ENCODE data around the gene ADGRA1.
"Not testable (repeated sequence)": the region's sequence is repeated elsewhere in the genome, so short reads cannot be mapped to it uniquely, and the experiment has no call there.

The ADGRA1 gene

DNA sequence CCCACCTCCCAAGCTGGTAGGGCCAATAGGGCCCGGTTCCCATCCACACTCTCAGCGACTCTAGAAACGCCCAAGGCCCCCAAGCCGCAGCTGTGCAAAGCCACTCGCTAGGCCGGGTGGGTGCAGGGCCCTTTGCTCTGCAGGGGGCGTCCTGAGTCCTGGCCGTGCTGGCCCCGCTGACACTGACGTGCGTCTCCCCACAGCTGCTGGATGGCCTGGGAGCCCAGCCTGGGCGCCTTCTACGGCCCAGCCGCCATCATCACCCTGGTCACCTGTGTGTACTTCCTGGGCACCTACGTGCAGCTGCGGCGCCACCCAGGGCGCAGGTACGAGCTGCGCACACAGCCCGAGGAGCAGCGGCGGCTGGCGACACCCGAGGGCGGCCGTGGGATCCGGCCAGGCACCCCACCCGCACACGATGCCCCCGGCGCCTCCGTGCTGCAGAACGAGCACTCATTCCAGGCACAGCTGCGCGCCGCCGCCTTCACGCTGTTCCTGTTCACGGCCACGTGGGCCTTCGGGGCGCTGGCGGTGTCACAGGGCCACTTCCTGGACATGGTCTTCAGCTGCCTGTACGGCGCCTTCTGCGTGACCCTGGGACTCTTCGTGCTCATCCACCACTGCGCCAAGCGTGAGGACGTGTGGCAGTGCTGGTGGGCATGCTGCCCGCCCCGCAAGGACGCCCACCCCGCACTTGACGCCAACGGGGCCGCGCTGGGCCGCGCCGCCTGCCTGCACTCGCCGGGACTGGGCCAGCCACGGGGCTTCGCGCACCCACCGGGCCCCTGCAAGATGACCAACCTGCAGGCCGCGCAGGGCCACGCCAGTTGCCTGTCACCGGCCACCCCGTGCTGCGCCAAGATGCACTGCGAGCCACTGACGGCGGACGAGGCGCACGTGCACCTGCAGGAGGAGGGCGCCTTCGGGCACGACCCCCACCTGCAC lies 40.7 kb downstream of the ADGRA1 start:
- DNase-seq (ENCODE audit: low spot score): no peak

DNA sequence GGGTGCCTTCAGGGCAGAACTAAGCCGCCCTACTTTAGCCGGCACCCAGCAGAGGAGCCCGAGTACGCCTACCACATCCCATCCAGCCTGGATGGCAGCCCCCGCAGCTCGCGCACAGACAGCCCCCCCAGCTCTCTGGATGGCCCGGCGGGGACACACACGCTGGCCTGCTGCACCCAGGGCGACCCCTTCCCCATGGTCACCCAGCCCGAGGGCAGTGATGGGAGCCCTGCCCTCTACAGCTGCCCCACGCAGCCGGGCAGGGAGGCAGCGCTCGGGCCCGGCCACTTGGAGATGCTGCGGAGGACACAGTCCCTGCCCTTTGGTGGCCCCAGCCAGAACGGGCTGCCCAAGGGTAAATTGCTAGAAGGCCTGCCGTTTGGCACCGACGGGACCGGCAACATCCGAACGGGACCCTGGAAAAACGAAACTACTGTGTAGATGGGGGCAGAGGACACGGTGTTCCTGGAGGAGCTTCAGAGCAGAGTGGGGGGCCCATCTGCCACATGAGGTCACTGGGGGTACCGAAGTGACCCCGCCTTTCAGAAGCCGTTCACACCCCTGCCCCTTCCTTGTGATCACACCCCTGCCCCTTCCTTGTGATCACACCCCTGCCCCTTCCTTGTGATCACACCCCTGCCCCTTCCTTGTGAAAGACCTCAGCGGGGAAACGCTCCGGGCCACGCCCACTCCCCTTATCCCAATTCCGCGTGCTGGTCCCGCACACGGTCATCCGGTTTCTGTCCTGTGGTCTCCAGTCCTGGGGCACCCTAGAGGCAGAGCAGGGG lies 41.5 kb downstream of the ADGRA1 start:
- DNase-seq (ENCODE audit: low spot score): no peak

DNA sequence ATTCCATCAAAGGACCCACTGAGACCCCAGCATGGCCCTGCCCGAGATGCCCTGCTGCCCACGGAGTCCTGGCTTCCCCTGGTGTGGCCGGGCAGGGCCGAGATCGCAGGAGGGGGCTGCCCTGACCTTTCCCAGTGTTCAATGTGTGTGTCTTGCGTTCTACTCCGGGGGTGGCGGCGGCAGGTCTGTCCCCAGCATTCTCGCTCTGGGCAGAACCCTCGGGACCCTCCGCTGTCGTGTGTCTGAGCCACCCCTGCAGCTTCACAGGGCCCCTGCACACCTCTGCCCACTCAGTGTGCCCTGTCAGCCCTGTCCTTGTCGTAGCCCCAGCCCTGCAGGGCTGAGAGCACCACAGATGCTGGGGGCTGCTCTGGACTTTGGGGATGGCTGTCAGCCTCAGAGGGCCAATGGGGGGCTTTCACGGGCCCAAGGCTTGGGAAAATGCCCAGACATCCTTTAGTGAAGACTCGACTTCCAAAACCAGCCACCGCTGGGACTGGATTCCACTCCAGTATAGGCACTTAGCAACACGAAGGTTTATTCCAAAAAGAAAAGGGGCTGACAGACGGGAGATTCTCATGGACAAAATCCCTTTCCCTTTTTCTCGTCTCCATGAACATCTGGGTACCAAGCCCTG lies 42.3 kb downstream of the ADGRA1 start:
- no peak for DNase-seq (ENCODE audit: low spot score)

DNA sequence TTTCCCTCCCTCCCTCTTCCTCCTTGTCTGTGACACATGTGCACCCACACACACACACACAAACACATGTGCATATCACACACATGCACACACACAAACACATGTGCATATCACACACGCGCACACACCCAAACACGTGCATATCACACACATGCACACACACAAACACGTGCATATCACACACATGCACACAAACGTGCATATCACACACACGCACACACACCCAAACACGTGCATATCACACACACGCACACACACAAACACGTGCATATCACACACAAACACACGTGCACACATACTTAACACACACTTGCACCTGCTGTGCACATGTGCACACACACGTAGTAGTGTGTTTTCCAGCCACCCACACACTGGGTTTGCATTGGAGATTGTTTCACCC lies 42.9 kb downstream of the ADGRA1 start:
- no peak for DNase-seq (ENCODE audit: low spot score)

DNA sequence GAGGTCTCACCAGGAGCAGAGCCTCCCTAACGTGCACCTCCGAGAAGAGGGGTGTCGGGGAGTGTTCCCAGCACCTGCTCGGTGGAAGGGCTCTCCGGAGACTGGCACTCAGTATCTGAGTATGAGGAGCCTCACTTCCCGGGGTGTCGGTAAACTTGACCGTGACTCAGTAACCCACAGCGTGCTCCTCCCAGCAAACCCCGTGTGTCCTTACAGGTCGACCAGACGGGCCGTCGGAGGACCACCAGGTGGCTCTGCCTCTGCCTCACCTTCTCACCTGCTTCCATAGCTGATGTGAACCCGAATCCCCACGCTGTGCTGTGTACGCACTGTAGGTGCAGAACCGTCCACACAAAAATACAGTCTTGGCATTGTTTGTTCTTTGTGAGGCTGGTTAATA lies 43.3 kb downstream of the ADGRA1 start:
- no peak for DNase-seq (ENCODE audit: low spot score)

DNA sequence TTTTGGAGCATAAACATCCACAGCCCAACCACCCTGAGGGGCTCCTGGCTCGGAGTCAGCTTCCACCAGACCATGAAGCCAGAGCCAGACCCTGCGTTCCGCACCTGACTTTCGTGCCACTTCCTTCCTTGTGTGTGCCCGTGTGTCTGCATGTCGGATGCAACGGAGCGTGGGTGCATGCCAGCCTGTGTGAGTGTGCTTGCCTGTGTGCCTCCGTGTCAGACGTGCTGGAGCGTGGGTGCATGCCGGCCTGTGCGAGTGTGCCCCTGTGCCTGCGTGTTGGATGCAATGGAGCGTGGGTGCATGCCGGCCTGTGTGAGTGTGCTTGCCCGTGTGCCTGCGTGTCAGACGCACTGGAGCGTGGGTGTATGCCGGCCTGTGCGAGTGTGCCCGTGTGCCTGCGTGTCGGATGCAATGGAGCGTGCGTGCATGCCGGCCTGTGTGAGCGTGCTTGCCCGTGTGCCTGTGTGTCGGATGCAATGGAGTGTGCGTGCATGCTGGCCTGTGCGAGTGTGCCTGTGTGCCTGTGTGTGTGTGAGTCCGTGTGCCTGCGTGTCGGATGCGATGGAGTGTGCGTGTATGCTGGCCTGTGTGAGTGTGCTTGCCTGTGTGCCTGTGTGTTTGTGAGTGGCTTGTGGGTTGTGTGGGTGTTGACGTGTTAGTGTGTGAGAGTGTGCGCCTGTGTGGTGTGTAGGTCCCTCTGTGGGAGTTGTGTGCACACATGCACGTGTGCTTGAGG lies 44.2 kb downstream of the ADGRA1 start:
- no peak for DNase-seq (ENCODE audit: low spot score)

DNA sequence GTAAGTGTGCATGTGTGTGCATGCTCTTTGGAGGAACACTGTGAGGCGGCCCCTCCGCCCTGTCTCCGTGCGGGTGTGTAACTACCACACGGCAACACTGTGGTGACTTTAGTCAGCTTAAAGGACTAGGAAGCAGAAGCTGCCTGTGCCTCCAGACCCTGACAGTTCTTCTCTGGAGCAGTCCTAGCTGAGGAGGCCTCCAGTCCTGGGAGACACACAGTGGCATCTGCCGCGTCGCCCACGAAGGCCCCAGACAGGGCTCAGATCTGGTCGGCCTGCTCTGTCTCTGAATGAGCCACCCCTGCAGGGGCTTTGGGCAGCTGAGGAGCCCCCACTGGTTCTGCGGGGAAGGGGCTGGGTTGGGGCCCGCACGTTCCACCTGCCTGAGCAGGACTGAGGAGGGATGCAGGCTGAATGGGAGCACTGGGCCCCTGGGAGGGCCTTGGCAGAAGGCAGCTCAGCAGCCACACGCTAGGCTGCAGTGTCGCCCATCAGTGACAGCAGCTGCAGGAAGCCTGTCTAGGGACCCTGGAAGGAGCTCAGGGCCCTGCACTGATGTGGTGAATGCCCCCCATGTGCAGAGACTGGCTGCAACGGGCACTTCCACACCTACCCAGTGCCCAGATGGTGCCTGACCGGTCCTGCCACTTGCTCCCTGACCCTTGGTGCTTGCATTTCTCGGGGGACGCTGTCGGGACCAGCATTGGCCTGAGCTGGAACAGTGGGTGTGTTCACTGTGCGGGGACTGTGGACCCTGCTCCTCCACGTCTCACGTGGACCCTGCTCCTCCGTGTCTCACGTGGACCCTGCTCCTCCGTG lies 45.0 kb downstream of the ADGRA1 start:
- no peak for DNase-seq (ENCODE audit: low spot score)

DNA sequence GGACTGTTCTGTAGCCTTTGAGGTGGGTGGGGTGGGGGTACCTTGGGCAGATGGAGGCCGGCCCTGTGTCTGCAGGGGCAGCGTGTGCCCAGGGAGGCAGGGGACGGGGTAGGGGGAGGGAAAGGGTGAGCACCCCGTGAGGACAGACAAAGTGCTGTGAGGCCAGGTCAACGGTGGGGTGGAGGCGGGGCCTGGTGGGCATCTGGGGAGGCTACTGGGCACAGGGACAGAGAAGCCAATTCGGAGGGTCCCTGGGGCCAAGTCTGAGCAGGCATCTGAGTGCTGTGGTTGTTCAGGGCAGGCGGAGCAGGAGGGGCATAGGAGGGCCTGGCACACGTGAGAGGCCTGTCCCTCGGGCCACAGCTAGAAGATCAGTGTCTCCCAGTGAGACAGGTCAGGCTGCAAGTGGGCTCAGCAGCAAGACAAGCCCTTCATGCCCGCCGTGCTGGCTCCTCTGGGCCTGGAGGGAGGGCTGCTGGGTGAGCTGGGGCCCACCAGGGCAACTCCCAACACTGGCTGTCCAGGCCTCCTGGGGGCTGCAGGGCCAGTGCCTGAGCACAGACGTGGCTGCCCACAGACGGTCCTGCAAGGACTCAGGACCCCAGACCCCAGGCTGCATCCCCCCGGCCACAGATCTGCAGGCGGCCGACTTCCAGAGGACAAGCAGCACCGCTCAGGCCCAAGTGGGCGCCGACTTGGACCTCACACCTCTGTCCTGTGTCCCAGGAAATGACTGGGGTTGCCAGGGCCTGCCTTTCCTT lies 45.9 kb downstream of the ADGRA1 start:
- no peak for DNase-seq (ENCODE audit: low spot score)

DNA sequence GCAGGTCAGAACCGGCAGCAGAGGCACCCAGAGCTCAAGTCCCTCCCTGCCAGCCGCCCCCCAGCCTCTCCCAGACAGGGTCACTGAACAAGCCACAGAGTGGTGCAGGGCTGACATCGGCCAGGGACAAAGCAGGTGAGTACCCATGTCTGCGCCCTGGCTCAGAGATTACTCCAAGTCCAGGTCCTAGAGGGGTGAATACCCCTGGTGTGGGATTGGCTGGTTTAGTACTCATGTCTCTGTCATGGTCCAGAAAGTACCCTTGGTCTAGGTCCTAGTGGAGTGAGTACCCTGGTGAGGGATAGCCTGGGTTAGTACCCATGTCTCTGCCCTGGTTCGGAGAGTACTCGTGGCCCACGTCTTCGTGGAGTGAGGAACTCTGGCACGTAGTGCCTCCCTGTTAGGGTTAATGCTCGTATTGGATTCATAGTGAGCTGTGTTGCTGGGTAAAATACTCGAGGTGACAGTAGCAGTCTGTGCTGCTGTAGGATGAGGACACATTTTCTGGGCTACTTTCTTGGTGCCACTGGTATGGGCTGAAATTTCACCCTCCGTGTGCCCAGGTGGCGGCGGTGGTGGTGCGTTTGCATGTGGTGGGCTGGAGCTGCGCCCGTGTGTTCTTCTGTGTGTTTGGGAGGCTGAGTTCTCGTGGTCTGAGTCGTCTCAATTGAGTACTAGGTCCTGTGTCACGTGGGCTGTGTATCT lies 46.8 kb downstream of the ADGRA1 start:
- no peak for DNase-seq (ENCODE audit: low spot score)

DNA sequence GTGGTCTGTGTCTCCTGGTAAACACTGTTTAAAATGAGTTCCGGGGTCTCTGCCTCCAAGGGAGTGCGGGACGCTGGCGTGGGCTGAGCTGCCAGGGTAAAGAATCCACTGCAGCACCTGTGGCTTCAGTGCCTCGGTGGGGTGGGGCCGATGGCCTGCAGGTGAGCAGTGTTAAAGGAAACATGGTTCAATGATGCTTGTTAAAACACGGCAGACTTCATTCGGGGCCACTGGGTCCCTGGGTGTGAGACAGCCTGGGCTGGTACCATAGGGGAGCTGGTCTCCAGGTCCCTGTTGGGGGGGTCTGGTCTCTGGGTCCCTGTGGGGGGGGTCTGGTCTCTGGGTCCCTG lies 47.4 kb downstream of the ADGRA1 start:
- no peak for DNase-seq (ENCODE audit: low spot score)

DNA sequence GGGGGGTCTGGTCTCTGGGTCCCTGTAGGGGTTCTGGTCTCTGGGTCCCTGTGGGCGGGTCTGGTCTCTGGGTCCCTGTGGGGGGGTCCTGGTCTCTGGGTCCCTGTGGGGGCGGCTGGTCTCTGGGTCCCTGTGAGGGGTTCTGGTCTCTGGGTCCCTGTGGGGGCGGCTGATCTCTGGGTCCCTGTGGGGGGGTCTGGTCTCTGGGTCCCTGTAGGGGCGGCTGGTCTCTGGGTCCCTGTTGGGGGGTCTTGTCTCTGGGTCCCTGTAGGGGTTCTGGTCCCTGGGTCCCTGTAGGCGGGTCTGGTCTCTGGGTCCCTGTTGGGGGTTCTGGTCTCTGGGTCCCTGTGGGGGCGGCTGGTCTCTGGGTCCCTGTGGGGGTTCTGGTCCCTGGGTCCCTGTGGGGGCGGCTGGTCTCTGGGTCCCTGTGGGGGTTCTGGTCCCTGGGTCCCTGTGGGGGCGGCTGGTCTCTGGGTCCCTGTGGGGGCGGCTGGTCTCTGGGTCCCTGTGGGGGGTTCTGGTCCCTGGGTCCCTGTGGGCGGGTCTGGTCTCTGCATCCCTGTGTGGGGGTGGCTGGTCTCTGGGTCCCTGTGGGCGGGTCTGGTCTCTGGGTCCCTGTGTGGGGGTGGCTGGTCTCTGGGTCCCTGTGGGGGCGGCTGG lies 49.9 kb downstream of the ADGRA1 start:
- not testable (repeated sequence) for DNase-seq (ENCODE audit: low spot score)

DNA sequence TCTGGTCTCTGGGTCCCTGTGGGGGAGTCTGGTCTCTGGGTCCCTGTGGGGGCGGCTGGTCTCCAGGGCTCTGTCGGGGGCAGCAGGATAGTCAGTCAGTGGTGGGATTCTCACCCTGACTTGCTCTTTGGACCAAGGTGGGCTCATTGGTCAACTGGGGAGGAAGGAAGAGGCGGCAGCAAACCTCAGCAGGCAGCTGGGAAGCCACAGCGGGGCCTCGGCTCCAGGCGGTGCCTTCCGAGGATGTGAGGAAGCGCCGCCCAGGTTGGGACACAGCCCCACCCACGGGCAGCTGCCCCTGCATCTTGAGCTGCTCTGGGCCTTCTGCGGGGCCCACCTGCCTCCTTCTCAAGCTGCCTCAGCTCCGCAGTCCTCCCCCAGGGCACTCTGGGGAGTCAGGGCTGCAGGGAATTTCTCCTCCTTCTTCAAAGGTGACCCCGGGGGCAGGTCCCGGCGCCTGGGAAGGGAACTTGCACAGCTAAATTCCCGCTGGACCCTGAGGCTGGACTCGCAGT lies 51.9 kb downstream of the ADGRA1 start:
- DNase-seq (ENCODE audit: low spot score): no peak

DNA sequence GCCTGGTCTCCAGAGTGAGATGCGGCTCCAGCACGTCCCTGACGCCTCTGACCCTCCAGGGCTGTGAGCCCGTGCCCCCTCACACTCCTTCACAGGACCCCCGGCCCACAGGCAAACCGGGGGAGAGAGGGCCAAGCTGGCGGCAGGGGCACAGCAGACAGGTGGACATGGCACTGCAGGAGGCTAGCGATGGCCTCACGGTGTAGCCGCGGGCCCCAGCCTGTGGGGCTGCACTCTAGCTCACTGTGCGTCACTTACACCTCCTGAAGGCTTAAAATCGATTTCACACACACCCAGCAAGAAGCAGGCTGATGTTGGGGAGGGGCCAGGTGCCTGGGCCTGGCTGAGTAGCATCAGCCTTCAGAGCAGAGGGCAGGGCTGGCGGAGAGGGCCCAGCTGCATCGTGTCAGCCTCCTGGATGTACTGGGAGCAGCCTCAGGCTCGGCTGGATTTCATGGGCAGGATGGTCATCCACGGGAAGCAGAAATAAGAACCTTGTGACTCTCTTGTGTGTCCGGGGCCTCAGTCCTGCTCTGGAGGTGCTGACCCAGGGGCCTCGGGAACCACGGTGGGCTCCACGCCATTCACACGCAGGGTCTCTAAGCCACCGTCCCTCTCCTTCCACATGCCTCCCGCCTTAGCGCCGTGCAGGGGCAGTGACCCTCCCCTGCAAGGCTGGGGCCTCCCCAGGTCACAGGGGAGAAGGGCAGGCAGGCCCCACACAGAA lies 52.9 kb downstream of the ADGRA1 start:
- DNase-seq (ENCODE audit: low spot score): no peak

DNA sequence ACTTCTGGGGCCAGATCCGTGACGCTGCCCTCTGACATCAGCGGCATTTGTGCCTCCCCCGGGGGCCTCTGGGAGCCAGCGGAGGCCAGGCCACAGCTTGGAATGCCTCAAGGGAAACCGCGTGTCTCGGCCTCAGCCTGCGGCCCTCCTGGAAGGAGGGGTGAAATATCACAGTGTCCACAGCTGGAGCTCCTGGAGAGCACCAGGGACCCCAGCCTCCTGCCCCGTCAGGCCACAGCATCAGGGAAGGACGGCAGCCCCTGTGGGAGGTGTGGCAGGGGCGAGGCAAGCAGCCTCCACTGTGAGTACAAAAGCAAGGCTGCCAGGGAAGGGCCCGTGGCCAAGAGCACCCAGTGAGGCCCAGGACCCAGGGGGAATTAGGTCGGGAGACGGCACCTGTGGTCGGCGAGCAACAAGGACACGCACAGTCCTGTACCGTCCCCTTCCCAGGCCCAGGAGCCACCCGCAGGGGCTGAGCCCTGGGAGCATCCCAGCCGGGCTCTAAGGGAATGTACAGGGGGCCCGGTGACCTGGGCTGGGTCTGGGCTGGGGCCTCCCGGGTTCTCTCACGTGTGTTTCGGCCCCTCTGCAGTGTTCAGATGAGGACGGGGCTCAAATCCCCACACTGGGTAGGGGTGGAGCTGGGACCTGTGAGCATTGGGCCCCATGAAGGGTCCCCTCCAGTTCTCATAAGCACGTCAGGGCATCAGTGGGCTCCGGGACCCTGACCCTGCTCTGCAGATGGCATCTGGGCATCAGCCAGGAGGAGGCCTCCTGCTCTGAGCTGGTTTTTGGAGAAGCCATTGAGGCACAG lies 53.6 kb downstream of the ADGRA1 start:
- no peak for DNase-seq (ENCODE audit: low spot score)

DNA sequence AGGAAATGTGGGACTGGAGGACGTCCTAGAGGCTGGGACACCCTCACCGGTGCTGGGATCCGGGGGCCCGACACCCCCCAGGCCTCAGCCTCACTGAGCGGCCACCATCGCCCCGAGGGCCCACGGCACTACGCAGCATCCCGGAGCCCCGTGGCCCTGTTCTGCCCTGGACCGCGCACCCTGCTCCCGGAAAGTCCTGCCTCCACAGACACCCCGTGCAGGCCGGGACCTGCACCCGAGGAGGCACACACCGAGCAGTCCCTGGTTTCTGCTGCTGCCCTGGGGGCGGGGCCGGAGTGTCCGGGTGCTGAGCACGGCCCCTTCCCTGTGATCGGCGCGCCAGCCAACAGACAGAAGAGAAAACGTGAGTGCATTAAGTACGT lies 54.2 kb downstream of the ADGRA1 start:
- DNase-seq (ENCODE audit: low spot score): no peak

DNA sequence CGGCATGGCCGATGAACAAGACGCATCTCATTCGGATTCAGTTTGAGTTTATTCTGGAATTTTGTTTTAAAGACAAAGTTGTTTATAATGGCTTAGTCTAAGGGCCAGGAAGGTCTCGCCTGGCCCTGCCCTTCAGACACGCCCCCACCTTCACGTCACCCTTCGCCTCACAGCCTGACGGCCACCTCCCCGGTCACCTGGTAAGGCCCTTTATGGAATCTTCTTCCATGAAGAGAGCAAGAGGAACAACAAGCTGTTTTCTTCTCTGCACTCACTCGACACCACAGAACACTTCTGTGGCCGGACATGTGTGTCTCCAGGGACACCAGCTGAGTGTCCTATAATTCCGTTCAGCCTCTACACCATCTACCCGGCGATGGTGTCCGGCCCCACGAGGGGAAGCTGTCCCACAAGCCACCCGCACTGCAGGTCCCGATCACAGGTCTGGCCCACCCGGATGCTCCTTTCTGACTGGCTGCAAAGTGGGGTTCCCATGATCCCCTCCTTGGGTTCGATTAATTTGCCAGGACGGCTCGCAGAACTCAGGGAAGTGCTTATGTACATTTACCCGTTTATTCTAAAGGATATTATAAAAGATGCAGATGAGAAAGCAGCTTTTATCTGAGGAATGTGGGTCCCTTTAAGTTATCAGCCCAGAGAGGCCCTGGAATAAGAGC lies 54.9 kb downstream of the ADGRA1 start:
- DNase-seq (ENCODE audit: low spot score): no peak

DNA sequence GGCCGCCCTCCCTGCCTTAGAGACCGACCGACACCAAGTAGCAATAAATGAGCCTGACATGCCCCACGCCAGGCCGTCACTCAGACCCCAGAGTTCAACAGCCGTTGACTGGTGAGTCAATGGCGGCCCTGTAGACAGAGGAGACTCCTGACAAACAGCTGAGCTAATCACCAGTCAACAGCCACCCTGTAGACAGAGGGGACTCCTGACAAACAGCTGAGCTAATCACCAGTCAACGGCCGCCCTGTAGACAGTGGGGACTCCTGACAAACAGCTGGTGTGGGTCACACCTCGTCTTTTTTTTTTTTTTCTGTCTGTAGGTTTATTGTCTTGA lies 55.4 kb downstream of the ADGRA1 start:
- no peak for DNase-seq (ENCODE audit: low spot score)

Data from SW480 (cell line).